Calu3 (cell line): ENCODE data around the gene RALGPS2. TPM values are rescaled to one million over a fixed set of nuclear protein-coding genes. Genes with fewer than 3 reads are reported as not detected.
"Not testable (repeated sequence)": the region's sequence is repeated elsewhere in the genome, so short reads cannot be mapped to it uniquely, and the experiment has no call there.

ENCODE experiments used
- BruUV-seq: library from RNA; stranded (reverse); fragments of 400-500 nt; replicated peaks from 2 replicates; lab custom pipeline; 2021; lab: Mats Ljungman, UMichigan
- CTCF ChIA-PET: fragments of 300-600 bp; sonication (Branson Sonifier 250); formaldehyde crosslinking; loops from one replicate; lab custom pipeline; 2022; ENCODE audit warnings: antibody characterized with exemption; lab: Charles Lee
- DNase-seq: peaks from one replicate; pipeline ENCODE4 v3.0.0; 2022
- H3K27ac Mint-ChIP-seq: one replicate; pipeline ENCODE4 v1.8.0; 2022; ENCODE audit warnings: mixed read lengths; ENCODE audit not compliant: unreplicated experiment
- H3K27me3 Mint-ChIP-seq: one replicate; pipeline ENCODE4 v1.8.0; 2022; ENCODE audit warnings: mixed read lengths; ENCODE audit not compliant: unreplicated experiment
- H3K36me3 Mint-ChIP-seq: one replicate; pipeline ENCODE4 v1.8.0; 2022; ENCODE audit warnings: mild to moderate bottlenecking, moderate library complexity, mixed read lengths; ENCODE audit not compliant: insufficient read depth, unreplicated experiment
- H3K4me1 Mint-ChIP-seq: one replicate; pipeline ENCODE4 v1.8.0; 2022; ENCODE audit warnings: mild to moderate bottlenecking, low read depth, mixed read lengths; ENCODE audit not compliant: unreplicated experiment
- H3K4me3 Mint-ChIP-seq: one replicate; pipeline ENCODE4 v1.8.0; 2022; ENCODE audit warnings: mild to moderate bottlenecking, low read depth, moderate library complexity, mixed read lengths; ENCODE audit not compliant: unreplicated experiment
- H3K9me3 Mint-ChIP-seq: one replicate; pipeline ENCODE4 v1.8.0; 2022; ENCODE audit warnings: low read depth, mixed read lengths; ENCODE audit not compliant: unreplicated experiment
- CTCF ChIP-seq: fragments of 200-600 bp; IDR thresholded peaks from one replicate; pipeline ENCODE4 v1.8.0; 2022; ENCODE audit warnings: antibody characterized with exemption; ENCODE audit not compliant: unreplicated experiment
- intact Hi-C: fragments of 100-400 bp; cut with micrococcal nuclease; formaldehyde crosslinking; loops from one replicate; pipeline ENCODE4 v1.10.0; 2022; ENCODE audit not compliant: unreplicated experiment
- total RNA-seq: library from RNA; stranded (reverse); gene quantifications from 2 replicates; pipeline ENCODE4 v1.2.3, GENCODE V29; 2022

The RALGPS2 gene
- total RNA-seq, 1 experiment from 2014 or later, result 47.6 TPM

GRCh38 chr1:178948676-178949075 is 223.6 kb downstream of the RALGPS2 start:
- no peak overlapping the region for H3K27ac Mint-ChIP-seq
- no peak for DNase-seq
- no TSS peak for BruUV-seq
- no peak for TF ChIP-seq CTCF
- intact Hi-C loops, result no loop called here
- H3K27me3 Mint-ChIP-seq, result peaks cover 1% of the 10 kb centered on the region
- H3K9me3 Mint-ChIP-seq, result peaks cover 2% of the 10 kb centered on the region
- H3K36me3 Mint-ChIP-seq, result no peaks in the 10 kb centered on the region
- H3K4me3 Mint-ChIP-seq, result no peak overlapping the region
- CTCF ChIA-PET, result interaction anchor here (1.0 kb wide), 1 partner anchor 52 kb away, joined by 3 read pairs; no protein-coding TSS in a partner anchor
- H3K4me1 Mint-ChIP-seq, result peaks cover 33% of the 10 kb centered on the region

- peaks cover 33% of the 10 kb centered on the region for H3K4me1 Mint-ChIP-seq
- H3K27ac Mint-ChIP-seq, H3K4me3 Mint-ChIP-seq, DNase-seq, intact Hi-C loops, H3K9me3 Mint-ChIP-seq, H3K36me3 Mint-ChIP-seq, BruUV-seq: not testable (repeated sequence)
- CTCF ChIA-PET, result interaction anchor here (1.0 kb wide), 1 partner anchor 51 kb away, joined by 3 read pairs; no protein-coding TSS in a partner anchor
- peaks cover 13% of the 10 kb centered on the region for H3K27me3 Mint-ChIP-seq
Observed at GRCh38 chr1:178949866-178950265, 224.8 kb downstream of the RALGPS2 start.

- intact Hi-C loops, result no loop called here
Observed at GRCh38 chr1:178951600-178951999, 226.6 kb downstream of the RALGPS2 start.

GRCh38 chr1:178953034-178953433 is 228.0 kb downstream of the RALGPS2 start:
- DNase-seq, result no peak
- Mint-ChIP-seq H3K9me3 (peaks cover 2% of the 10 kb centered on the region), H3K36me3 (no peaks in the 10 kb centered on the region), H3K4me3 (no peak overlapping the region), H3K27ac (no peak overlapping the region), H3K4me1 (peaks cover 16% of the 10 kb centered on the region), H3K27me3 (peaks cover 13% of the 10 kb centered on the region)
- intact Hi-C loops, result no loop called here
- CTCF ChIA-PET, result interaction anchor here (0.7 to 0.8 kb wide), 3 partner anchors 18 to 50 kb away, joined by 3 to 5 read pairs (median 3); no protein-coding TSS in a partner anchor
- TF ChIP-seq CTCF, result no peak
- BruUV-seq, result no TSS peak

More at GRCh38 chr1:178951600-178951999, 226.6 kb downstream of the RALGPS2 start:
- H3K27ac Mint-ChIP-seq, result no peak overlapping the region
- TF ChIP-seq CTCF, result no peak
- no peak for DNase-seq
- peaks cover 2% of the 10 kb centered on the region for H3K9me3 Mint-ChIP-seq
- no peak overlapping the region for H3K4me3 Mint-ChIP-seq
- peaks cover 31% of the 10 kb centered on the region for H3K4me1 Mint-ChIP-seq
- CTCF ChIA-PET, result interaction anchor here (0.5 kb wide), 1 partner anchor 890 kb away, joined by 6 read pairs; no protein-coding TSS in a partner anchor
- no TSS peak for BruUV-seq
- no peaks in the 10 kb centered on the region for H3K36me3 Mint-ChIP-seq
- peaks cover 13% of the 10 kb centered on the region for H3K27me3 Mint-ChIP-seq
